A673 (cell line): ENCODE data around the gene EXD3. TPM values are rescaled to one million over a fixed set of nuclear protein-coding genes. Genes with fewer than 3 reads are reported as not detected.

Source experiments
- BruUV-seq: library from RNA; stranded (reverse); fragments of 400-500 nt; replicated peaks from 2 replicates; lab custom pipeline; 2021; lab: Mats Ljungman, UMichigan
- CTCF ChIA-PET: fragments of 300-600 bp; sonication (Branson Sonifier 250); formaldehyde crosslinking; loops from one replicate; lab custom pipeline; 2022; ENCODE audit warnings: antibody characterized with exemption; lab: Charles Lee
- POLR2A ChIA-PET: fragments of 300-600 bp; sonication (Branson Sonifier 250); formaldehyde crosslinking; loops from one replicate; lab custom pipeline; 2022; ENCODE audit warnings: antibody characterized with exemption; ENCODE audit not compliant: low non-redundant PET; lab: Charles Lee
- DNase-seq: peaks from one replicate; pipeline ENCODE4 v3.0.0-alpha.2; 2015; ENCODE audit warnings: low spot score
- H3K27ac ChIP-seq: fragments of 200-600 bp; sonication (generic); 2 replicates; pipeline ENCODE4 v1.5.1; 2016; ENCODE audit warnings: mixed run types, low read depth, mild to moderate bottlenecking, mixed read lengths, antibody characterized with exemption, low read length; ENCODE audit not compliant: poor library complexity, severe bottlenecking
- H3K27me3 ChIP-seq: fragments of 200-600 bp; sonication (generic); replicated peaks from 2 replicates; pipeline ENCODE4 v1.6.1; 2017; ENCODE audit warnings: mixed run types, low read depth, mild to moderate bottlenecking, mixed read lengths, antibody characterized with exemption, low read length; ENCODE audit not compliant: insufficient read depth, poor library complexity
- H3K36me3 ChIP-seq: fragments of 200-600 bp; sonication (generic); 2 replicates; pipeline ENCODE4 v1.6.1; 2016; ENCODE audit warnings: mixed run types, mild to moderate bottlenecking, mixed read lengths, antibody characterized with exemption, low read length; ENCODE audit not compliant: insufficient read depth, poor library complexity, severe bottlenecking
- H3K4me1 ChIP-seq: fragments of 200-600 bp; sonication (generic); 2 replicates; pipeline ENCODE4 v1.6.1; 2017; ENCODE audit warnings: mixed run types, mild to moderate bottlenecking, mixed read lengths, antibody characterized with exemption, low read length; ENCODE audit not compliant: insufficient read depth, poor library complexity, severe bottlenecking
- H3K4me3 ChIP-seq: fragments of 200-600 bp; sonication (generic); 2 replicates; pipeline ENCODE4 v1.5.1; 2016; ENCODE audit warnings: low read depth, mixed run types, mild to moderate bottlenecking, mixed read lengths, low read length; ENCODE audit not compliant: poor library complexity, severe bottlenecking
- H3K9me3 ChIP-seq: fragments of 200-600 bp; sonication (generic); 2 replicates; pipeline ENCODE4 v1.6.1; 2016; ENCODE audit warnings: mixed run types, low read depth, mild to moderate bottlenecking, mixed read lengths, antibody characterized with exemption, low read length; ENCODE audit not compliant: poor library complexity, severe bottlenecking
- CTCF ChIP-seq: fragments of 300-800, 200-600 bp; sonication (generic); conservative IDR thresholded peaks from 2 replicates; pipeline ENCODE4 v1.5.1; 2017; ENCODE audit warnings: low read depth, mild to moderate bottlenecking, antibody characterized with exemption, low read length, moderate library complexity, mixed read lengths
- EZH2 ChIP-seq: fragments of 200-600 bp; sonication (generic); IDR thresholded peaks from 2 replicates; pipeline ENCODE4 v1.6.1; 2017; ENCODE audit warnings: borderline replicate concordance, low read depth, mild to moderate bottlenecking, mixed read lengths, antibody characterized with exemption, low read length; ENCODE audit not compliant: poor library complexity, severe bottlenecking
- intact Hi-C: fragments of 100-400 bp; cut with micrococcal nuclease; formaldehyde crosslinking; loops from one replicate; pipeline ENCODE4 v1.10.0; 2022; ENCODE audit not compliant: unreplicated experiment
- total RNA-seq: library from RNA; stranded (reverse); gene quantifications from 2 replicates; pipeline ENCODE4 v1.2.3, GENCODE V29; 2021

The EXD3 gene
- total RNA-seq, 1 experiment from 2014 or later = 6.3 TPM

DNA sequence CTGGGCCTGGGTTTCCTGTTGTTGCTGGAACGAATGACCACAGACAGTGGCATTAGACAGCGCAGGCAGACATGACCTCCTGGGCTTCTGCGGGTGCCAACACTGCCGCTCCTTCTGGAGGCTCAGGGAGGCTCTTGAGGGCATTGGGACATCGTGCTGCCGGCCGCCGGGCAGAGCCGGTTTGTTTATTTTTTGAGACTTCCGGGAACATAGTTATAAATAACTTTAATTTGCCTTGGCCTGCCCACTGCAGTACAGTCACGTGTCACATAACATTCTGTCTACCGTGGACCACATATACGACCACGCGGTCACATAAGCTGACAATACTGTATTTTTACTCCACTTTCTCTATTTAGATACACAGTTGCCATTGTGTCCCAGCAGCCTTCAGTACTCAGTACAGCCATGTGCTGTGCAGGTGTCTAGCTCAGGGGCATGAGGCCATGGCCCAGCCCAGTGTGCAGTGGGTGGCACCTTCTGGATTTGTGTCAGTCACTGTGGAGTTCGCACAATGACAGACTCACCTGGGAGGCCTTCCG lies 153.7 kb downstream of the EXD3 start:
- CTCF ChIA-PET = no interaction called here
- peaks cover 30% of the 10 kb centered on the region for H3K36me3 ChIP-seq
- no TSS peak for BruUV-seq
- H3K27me3 ChIP-seq = no peaks in the 10 kb centered on the region
- H3K27ac ChIP-seq = no peak overlapping the region
- DNase-seq = no peak
- no peaks in the 10 kb centered on the region for H3K9me3 ChIP-seq
- no peak overlapping the region for H3K4me3 ChIP-seq
- intact Hi-C loops = no loop called here
- no peaks in the 10 kb centered on the region for H3K4me1 ChIP-seq
- POLR2A ChIA-PET = interaction anchor here (0.6 kb wide), 1 partner anchor 69 kb away, joined by 3 read pairs; no protein-coding TSS in a partner anchor
- TF ChIP-seq CTCF (no peak), EZH2 (no peak)

GRCh38 chr9:137268538-137269201 lies 154.3 kb downstream of the EXD3 start:
- no peak for DNase-seq
- ChIA-PET CTCF (no interaction called here), POLR2A (interaction anchor here (0.6 kb wide), 1 partner anchor 70 kb away, joined by 3 read pairs; no protein-coding TSS in a partner anchor)
- H3K4me3 ChIP-seq = no peak overlapping the region
- H3K27ac ChIP-seq = no peak overlapping the region
- peaks cover 36% of the 10 kb centered on the region for H3K36me3 ChIP-seq
- no peaks in the 10 kb centered on the region for H3K4me1 ChIP-seq
- intact Hi-C loops = no loop called here
- BruUV-seq = no TSS peak
- H3K27me3 ChIP-seq = no peaks in the 10 kb centered on the region
- H3K9me3 ChIP-seq = no peaks in the 10 kb centered on the region
- TF ChIP-seq CTCF = no peak
- TF ChIP-seq EZH2 = no peak

GRCh38 chr9:137267933-137268355 lies 155.0 kb downstream of the EXD3 start:
- CTCF ChIA-PET = no interaction called here
- intact Hi-C loops = no loop called here
- no peak for TF ChIP-seq CTCF
- no peak for TF ChIP-seq EZH2
- no peaks in the 10 kb centered on the region for H3K27me3 ChIP-seq
- H3K4me1 ChIP-seq = no peaks in the 10 kb centered on the region
- no peaks in the 10 kb centered on the region for H3K9me3 ChIP-seq
- BruUV-seq = no TSS peak
- peaks cover 38% of the 10 kb centered on the region for H3K36me3 ChIP-seq
- POLR2A ChIA-PET = no interaction called here
- no peak overlapping the region for H3K4me3 ChIP-seq
- no peak for DNase-seq
- peak overlapping the region; percentile 16 for H3K27ac ChIP-seq
